ENCODE measurements around the gene DYNLRB1.
A peak's percentile ranks its signal among the peaks of the same experiment; 100 is the strongest.
"Not testable (repeated sequence)": the region's sequence is repeated elsewhere in the genome, so short reads cannot be mapped to it uniquely, and the experiment has no call there.

Gene DYNLRB1

DNA sequence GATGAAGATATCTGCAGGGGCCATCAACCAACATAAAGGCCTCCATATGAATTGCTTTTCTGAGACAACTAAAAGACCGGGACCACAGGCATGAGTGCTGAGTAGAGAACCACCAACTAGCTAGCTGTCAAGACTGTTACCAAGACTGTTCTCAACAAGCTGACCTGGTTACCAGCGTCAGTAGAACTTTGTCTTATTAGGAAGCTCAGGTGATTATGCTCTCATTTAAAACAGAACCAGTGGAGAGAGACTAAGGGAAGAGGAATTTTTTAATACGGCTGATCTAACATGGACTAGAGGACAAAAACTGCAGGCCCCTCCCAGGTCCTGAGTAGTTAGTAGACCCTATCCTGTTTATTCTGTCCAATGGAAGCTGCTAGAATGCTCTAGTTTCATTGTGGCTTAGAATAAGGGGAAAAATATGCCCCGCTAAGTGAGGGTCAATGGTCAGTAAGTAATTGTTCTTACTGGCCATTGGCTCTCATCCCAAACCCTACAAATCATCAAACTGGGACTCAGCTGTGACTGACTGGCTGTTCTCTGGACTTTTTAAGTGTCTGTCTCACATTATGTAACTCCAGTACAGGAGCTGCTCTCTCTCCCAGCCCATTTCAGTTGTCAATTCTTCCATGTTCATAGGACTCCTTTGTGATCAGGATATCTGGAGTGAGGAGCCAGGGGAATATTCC lies 3.8 kb upstream of the DYNLRB1 start:
- DNase-seq (ENCODE audit: low spot score) = no peak

- no peak for DNase-seq (ENCODE audit: low spot score)
Measured at GRCh38 chr20:34512955-34513419, 3.2 kb upstream of the DYNLRB1 start.

DNA sequence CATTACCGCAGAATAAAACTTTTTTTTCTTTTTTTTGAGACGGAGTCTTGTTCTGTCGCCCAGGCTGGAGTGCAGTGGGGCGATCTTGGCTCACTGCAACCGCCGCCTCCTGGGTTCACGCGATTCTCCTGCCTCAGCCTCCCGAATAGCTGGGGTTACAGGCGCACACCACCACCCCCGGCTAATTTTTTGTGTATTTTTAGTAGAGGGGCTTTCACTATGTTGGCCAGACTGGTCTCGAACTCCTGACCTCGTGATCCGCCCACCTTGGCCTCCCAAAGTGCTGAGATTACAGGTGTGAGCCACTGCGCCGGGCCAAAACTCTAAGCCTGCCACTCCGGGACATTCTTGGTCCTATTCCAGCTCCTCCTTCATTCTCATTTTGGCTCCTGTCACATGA lies 2.2 kb upstream of the DYNLRB1 start:
- DNase-seq (ENCODE audit: low spot score) = not testable (repeated sequence)

DNA sequence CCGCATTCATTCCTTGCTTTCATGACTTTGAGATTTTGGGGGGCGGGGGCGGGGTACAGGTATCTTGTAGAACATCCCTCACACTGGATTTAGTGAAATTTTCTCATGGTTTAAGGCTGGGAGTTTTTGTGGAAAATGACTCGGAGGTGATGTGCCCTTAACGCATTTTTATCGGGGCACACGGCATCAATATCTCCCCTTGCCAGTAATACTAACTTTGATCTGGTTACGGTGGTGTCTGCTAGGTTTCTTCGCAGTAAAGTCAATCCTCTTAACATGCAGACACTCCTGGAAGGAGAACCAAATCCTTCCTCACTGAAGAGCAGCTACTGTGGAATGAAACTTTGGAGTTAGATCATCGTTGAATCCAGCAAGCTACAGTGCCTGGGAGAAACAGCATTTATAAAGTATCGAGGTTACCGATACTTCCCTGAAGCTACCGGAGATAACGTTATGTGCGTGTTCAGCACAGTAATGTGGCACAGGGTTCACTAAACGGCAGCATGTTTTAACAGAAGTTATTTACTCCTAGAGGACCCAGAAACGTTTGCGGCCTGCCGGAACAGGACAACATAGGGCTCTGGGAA lies 1.2 kb upstream of the DYNLRB1 start:
- no peak for DNase-seq (ENCODE audit: low spot score)

DNA sequence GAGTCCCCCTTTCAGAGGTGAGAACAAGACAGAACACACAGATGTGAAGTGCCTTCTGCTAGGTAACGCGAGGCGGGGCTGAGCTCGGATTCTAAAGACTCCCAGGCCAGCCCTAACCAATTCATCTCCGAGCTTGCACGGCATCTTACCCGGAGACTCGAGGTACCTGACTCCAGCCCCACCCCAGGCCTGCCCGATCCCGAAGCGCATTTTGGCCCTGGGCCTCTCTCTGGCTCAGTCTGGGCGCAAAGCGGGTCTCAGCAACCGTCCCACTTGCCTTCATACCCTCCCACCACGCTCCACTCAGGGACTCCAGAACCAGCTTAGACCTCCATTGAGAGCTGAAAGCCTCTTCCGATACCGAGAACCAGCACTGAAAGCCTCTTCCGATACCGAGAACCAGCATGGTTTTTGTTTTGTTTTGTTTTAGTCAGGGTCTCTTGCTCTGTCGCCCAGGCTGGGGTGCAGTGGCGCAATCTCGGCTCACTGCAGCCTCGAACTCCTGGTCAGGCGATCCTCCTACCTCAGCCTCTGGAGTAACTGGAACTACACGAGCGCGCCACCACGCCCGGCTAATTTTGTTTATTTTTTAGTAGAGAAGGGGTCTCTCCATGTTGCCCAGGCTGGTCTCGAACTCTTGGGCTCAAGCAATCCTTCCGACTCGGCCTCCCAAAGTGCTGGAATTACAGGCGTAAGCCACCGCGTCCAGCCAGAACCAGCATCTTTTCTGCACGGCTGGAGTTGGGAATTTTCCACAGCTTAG lies 557 bp upstream of the DYNLRB1 start:
- DNase-seq (ENCODE audit: low spot score) = peak; percentile 79

- no peak for DNase-seq (ENCODE audit: low spot score)
Measured at GRCh38 chr20:34517114-34517505, 888 bp downstream of the DYNLRB1 start.

DNA sequence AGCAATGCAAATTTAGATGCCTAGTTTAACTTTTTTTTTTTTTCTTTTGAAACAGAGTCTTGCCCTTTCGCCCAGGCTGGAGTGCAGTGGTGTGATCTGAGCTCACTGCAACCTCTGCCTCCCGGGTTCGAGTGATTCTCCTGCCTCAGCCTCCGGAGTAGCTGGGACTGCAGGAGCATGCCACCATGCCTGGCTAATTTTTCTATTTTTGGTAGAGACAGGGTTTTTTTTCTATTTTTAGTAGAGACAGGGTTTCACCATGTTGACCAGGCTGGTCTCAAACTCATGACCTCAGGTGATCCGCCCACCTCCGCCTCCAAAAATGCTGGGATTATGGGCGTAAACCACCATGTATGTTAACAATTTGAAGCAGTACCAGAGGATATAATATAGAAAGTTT lies 2.6 kb downstream of the DYNLRB1 start:
- DNase-seq (ENCODE audit: low spot score) = not testable (repeated sequence)

GRCh38 chr20:34519841-34520240 lies 3.6 kb downstream of the DYNLRB1 start:
- not testable (repeated sequence) for DNase-seq (ENCODE audit: low spot score)

GRCh38 chr20:34522969-34523871 lies 7.0 kb downstream of the DYNLRB1 start:
- peak; percentile 75 for DNase-seq (ENCODE audit: low spot score)

DNA sequence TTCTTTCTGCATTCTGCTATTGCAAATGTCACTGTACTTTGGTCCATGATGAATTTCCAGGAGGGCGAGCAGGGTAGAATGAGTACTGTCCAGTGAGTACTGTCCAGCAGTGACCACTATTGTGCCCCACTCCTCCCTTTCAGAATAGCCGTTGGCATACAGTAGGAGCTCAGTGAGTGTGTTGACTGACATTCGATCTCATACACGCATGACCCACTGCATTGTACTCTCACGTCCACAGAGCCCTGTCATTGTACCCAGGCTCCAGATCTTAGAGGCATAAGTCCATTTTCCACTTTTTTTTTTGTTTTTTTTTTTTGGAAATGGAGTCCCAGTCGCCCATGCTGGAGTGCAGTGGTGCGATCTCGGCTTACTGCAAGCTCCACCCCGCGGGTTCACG lies 8.2 kb downstream of the DYNLRB1 start:
- no peak for DNase-seq (ENCODE audit: low spot score)

GRCh38 chr20:34525342-34525708 lies 9.1 kb downstream of the DYNLRB1 start:
- no peak for DNase-seq (ENCODE audit: low spot score)

DNA sequence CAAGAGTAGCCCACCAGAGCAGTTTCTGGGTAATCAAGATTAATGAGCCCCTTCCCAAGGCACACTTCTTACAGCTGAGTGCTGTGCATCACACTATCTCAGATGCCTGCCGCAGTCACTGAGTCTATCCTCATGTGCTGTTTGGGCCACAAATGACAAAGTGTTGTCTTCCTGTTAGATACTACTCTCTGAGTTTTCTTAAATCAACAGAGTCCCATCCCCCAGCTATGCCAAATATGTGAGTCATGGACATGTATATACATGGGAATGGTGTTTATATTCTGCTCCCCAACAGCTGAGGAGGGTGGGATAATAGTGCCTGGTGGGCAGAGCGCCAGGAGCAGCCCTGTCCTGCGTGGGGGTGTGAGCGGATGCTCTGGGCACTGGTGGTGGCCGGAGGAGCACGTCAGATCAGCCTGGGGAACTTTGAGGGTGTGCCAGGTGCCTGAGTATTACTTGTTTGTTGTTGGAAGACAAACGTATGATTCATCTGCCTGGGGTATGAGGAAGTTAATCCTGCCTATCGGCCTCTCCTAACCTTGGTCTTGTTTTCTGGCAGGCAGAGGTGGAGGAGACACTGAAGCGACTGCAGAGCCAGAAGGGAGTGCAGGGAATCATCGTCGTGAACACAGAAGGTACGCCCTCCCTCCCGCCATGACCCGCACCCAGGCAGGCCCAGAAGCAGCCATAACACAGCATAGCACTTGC lies 9.6 kb downstream of the DYNLRB1 start:
- peak; percentile 22 for DNase-seq (ENCODE audit: low spot score)

- DNase-seq (ENCODE audit: low spot score) = no peak
Measured at GRCh38 chr20:34526466-34526865, 10.2 kb downstream of the DYNLRB1 start.

DNA sequence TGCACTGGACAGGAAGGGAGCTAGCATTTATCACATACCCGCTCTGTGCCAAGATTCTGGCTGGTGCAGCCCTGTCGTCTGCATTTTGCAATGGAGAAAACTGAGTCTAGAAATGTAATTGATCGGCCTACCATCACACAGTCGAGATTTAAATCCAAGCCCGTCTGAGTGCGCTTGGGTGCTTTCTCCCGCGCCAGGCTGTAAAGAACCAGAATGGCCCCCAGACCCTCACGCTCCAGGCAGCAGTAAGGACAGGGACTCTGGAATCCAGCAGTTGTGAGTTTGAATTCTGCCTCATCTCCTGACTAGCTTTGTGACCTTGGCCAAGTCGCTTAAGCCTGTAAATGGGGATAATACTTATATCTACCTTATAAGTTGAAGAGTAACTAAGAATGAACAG lies 10.8 kb downstream of the DYNLRB1 start:
- DNase-seq (ENCODE audit: low spot score) = no peak

GRCh38 chr20:34528921-34529297 lies 12.7 kb downstream of the DYNLRB1 start:
- no peak for DNase-seq (ENCODE audit: low spot score)

DNA sequence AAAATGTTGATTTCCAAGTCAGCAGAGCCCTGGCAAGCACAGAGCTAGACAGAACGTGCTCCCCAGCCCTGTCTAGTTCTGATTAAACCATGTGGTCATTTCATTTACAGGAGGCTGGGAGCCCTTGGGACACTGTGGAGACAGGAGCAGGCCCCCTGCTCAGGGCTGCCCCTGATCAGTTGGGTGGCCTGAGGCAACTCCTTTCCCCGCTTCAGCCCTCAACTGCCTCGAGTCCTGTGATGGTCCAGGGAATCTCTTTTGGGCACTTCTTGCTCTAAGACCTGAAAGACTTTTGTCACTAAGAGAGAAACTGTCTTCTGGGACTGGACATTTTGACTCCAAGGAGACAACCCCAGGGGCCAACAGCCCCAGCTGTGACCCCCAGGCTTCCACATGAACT lies 13.5 kb downstream of the DYNLRB1 start:
- no peak for DNase-seq (ENCODE audit: low spot score)

DNA sequence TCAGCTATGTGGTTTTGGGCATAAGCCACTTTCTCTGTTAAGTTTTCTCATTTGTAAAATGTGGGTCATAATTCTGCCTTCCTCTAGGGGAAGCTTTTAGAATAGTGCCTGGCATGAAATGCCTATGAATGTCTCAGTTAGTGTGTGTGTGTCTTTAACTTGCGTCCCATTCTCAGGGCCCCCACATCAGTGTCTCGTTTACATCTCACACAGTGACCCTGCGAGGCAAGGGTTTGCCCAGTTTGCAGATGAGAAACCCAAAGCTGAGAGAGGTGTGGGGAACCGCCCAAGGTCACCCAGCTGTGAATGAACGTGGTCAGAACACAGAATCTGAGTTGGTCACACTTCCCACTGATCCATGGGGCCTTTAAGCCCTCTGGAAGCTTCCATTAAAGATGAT lies 14.1 kb downstream of the DYNLRB1 start:
- DNase-seq (ENCODE audit: low spot score) = no peak

DNA sequence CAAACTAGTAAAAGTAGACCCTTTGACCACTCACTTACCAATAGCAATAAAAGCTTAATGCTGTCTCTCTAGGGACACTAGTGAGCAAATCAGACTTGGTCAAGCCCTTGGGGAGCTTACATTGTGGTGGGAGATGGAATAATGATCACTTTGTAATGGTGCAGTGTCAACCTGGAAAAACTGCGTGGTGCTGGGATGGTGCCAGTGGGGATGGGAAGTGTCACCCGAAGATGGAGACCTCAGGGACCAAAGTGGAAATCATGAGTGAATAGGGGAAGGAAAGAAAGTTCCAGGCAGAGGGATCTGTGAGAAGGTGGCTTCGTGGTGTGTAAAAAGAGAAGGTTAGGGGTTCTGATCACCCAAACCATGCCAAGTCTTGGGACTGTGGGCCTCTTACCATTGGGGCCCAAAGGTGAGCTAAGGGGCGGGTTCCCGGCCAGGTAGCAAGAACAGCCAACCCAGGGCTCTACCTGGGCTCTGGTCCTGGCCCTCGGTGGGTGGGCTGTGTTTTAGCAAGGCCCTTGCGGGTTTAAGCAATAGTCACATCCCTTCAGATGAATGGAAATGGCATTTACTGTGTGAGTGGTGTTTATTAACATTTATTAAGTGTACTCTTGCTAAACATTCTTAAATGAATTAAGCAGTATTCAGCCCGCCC lies 15.5 kb downstream of the DYNLRB1 start:
- no peak for DNase-seq (ENCODE audit: low spot score)

DNA sequence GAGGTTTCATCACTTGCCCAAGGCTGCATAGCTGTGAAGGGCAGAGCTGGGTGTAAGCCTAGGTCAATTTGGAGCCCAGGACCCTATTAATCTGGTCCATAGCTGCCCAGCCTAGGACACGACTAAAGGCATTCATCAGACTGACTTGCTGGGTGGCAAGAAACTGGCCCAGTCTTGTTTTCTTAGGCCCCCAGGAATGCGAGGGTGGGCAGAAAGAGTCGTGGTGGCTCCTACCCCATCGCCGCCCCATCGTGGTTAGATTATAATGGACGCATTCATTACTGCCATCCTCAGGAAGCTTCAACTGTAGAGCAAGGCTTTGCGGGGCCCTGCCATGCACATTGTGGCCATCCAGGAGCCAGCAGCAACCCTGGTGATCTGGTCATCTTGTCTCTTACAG lies 16.1 kb downstream of the DYNLRB1 start:
- DNase-seq (ENCODE audit: low spot score) = no peak

DNA sequence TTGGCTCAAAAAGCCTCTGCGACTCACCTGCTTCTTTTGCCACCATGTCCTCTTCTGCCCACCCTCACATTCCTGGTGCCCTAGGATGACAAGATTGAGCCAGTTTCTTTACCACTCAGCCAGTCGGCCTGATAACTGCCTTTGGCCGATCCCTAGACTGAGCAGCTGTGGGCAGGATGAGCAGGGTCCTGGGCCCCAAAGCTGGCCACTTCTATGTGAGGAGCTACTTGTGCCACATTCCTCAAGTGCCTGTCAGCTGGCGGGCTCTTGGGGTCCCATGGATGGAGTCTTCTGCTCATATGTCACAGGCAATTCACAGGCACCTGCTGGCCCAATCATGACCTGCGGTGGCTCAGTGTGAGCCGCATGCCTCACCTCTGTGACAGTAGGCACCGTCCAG lies 16.5 kb downstream of the DYNLRB1 start:
- DNase-seq (ENCODE audit: low spot score) = no peak
